T1000 (cell line): Measurements from ENCODE around the gene RPL41.
A peak's percentile ranks its signal among the peaks of the same experiment; 100 is the strongest.
"Not testable (repeated sequence)": the region's sequence is repeated elsewhere in the genome, so short reads cannot be mapped to it uniquely, and the experiment has no call there.

ENCODE experiments used
- DNase-seq: peaks from one replicate; lab custom pipeline; 2025; ENCODE audit warnings: mixed read lengths; lab: John Stamatoyannopoulos, UW

Gene RPL41

GRCh38 chr12:56103066-56103711 lies 13.2 kb upstream of the RPL41 start:
- no peak for DNase-seq

GRCh38 chr12:56103823-56104108 lies 12.7 kb upstream of the RPL41 start:
- no peak for DNase-seq

DNA sequence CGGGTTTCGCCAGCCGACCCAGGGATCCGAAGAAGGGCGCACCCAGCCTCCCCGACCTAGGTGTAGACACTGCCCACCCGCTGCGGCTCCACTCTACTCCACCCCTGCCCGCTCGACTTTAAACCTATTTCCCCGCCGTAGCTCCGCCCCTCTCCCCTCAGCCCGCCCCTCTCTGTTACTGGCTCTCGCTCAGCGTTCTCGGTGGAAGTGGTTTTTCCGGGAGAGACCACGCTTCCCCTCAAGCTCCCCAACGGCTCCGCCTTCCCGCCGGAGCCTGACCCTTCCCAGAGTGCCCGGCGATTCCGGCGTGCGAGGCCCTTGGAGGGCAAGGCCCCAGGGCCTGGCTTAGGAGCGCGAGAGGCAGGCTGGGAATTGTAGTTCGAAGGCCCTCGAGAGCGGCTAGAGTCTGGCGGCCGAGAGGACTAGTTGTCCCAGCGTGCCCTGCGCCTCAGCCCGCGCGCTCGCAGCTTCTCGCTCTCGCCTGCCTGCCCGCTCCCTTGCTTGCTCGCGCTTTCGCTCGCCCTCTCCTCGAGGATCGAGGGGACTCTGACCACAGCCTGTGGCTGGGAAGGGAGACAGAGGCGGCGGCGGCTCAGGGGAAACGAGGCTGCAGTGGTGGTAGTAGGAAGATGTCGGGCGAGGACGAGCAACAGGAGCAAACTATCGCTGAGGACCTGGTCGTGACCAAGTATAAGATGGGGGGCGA lies 12.2 kb upstream of the RPL41 start, which contains the start of gene PA2G4:
PA2G4 (plus strand) TSS at position 451 of the 706 bp plus-strand sequence; CDS start at position 630, 179 bp downstream.
- peak; percentile 99 for DNase-seq

- DNase-seq = no peak
These were observed 11.4 kb upstream of the RPL41 start for GRCh38 chr12:56104815-56105608.

GRCh38 chr12:56105609-56105902 lies 10.9 kb upstream of the RPL41 start:
- no peak for DNase-seq

DNA sequence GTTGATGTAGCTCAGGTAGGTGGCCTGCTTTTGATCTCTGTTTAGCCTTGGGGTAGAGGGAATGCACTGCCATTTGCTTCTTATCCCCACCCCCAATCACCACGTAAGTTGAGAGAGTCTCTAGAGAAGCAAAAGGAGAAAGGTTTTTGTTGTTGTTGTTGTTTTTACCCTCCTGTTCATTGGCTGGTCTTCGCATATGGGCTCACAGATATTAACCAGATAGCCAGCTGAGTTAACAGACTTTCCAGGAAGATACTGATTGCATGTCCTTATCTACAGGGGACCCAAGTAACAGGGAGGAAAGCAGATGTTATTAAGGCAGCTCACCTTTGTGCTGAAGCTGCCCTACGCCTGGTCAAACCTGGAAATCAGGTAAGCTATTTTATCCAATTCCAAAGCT lies 9.2 kb upstream of the RPL41 start:
- no peak for DNase-seq

GRCh38 chr12:56110571-56110970 lies 5.9 kb upstream of the RPL41 start:
- no peak for DNase-seq

DNA sequence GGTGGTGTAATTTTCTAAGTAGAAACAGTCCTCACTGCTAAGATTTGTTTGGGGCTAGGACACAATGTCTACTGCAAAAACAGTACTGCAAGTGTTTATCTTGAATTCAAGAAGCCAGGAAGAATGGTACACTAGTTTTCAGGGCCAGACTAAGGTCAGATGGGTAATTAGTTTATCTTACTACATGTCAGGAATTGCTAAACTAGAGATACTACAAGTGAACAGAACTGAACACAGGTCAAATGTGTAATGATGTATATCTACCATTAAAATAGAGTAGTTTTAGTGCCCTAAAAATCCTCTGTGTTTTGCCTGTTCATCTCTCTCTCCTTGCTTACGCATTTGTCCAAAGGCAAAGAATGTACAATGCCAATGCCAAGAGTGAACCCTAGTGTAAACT lies 2.3 kb upstream of the RPL41 start:
- no peak for DNase-seq

DNA sequence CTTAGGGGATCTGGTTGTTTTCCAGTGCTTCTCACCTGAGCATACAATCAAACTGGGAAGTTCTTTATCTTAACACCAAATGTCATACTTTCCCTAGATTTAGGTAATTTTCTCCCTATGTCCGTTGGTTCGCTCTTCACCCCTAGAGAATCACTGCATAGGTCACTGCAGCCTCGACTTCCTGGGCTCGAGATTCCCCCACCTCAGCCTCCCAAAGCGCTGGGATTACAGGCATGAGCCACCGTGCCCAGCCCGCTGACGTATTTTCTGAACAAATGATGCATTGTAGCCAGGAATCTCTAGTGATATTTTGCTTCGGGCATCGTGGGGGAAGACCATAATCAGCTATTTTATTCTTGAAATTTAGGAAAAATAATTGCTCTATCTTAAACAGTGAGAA lies 1.1 kb upstream of the RPL41 start:
- DNase-seq = no peak

DNA sequence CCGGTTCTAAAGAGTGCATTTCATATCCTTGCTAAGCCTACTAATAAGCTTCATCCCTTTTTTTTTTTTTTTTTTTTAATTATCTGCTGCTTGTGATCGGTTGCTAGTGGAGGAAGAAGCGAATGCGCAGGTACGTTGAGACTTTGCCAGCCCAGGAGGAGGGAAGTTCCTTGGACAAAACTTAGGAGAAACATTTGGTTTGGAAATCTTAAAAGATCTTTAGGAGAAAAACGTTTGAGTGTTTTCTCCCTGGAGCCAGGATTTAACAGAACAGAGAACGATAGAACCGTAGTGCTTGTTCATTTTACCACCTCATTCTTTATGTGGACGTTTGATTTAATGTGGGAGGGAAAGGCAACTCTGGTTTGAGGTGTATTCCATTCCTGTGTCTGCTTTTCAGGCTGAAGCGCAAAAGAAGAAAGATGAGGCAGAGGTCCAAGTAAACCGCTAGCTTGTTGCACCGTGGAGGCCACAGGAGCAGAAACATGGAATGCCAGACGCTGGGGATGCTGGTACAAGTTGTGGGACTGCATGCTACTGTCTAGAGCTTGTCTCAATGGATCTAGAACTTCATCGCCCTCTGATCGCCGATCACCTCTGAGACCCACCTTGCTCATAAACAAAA lies 761 bp downstream of the RPL41 start:
- DNase-seq = not testable (repeated sequence)

- peak; percentile 99 for DNase-seq
These were observed 1.6 kb downstream of the RPL41 start, which contains the start of gene ZC3H10 for GRCh38 chr12:56117778-56118687. Gene ZC3H10, plus strand, starts transcription at chr12:56118266. Its CDS starts 2,297 bp downstream, at chr12:56120563.

- DNase-seq = no peak
These were observed 2.4 kb downstream of the RPL41 start for GRCh38 chr12:56118688-56119357.

GRCh38 chr12:56119361-56119796 lies 2.9 kb downstream of the RPL41 start:
- DNase-seq = peak; percentile 63

- no peak for DNase-seq
These were observed 3.9 kb downstream of the RPL41 start for GRCh38 chr12:56120158-56120846.

DNA sequence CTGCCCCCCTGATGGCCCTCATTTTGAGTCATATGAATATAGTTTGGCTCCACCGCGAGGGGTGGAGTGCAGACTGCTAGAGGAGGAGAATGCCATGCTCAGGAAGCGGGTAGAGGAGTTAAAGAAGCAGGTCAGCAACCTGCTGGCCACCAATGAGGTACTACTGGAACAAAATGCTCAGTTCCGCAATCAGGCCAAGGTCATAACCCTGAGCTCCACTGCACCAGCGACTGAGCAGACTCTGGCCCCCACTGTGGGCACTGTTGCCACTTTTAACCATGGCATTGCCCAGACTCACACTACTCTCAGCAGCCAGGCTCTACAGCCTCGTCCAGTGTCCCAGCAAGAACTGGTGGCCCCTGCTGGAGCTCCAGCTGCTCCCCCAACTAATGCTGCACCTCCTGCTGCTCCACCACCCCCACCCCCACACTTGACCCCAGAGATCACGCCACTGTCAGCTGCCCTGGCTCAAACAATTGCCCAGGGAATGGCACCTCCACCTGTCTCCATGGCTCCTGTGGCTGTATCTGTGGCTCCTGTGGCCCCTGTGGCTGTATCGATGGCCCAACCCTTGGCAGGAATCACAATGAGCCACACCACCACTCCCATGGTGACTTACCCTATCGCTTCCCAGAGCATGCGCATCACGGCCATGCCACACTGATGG lies 4.9 kb downstream of the RPL41 start:
- DNase-seq = no peak

- no peak for DNase-seq
These were observed 6.2 kb downstream of the RPL41 start for GRCh38 chr12:56122637-56123036.

DNA sequence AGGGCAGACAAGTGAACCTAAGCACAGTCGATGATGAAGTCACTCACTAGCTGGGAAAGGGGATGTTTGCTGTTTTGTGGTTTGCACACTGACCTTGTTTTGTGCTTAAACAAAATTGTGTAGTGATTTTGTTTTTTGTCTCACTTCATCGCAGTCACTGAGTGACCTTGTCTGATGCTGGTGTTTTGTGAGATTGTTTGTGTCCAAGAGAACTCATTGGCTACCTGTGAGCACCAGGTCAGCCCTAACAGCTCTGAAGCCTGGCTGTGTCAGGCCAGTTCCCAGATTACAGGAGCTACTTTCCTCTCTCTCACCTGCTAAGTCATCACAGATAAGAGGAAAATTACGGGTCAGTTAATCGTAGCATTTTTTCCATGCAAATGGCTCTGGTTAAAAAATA lies 7.7 kb downstream of the RPL41 start:
- DNase-seq = no peak

- no peak for DNase-seq
These were observed 10.4 kb downstream of the RPL41 start for GRCh38 chr12:56126732-56127239.

DNA sequence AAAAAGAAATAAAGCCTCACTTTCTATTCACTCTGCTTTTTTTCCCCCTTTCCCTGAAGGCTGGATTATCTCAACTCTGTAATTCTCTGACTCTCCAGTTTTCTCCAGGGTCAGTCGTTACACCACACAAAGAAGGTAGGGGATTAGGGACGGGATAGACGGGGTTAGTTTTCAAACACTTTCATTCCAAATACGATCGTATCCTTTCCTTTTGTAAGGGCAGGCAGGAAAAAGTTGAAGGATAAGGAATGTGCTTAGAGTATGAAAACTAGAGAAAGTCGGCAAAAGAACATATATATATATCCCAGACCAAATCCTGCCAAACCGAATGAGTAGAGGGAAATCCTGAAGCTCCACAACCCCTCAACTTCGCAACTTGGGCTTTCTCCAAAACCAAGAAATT lies 11.1 kb downstream of the RPL41 start:
- DNase-seq = no peak
